ENCODE measurements around the gene ROBO3. TPM values are rescaled to one million over a fixed set of nuclear protein-coding genes. Genes with fewer than 3 reads are reported as not detected.

The ROBO3 gene
- total RNA-seq, 4 donors from 2014 or later, result 7.1 to 21.8 (median 11.1) TPM

GRCh38 chr11:124835918-124836317 lies 29.3 kb upstream of the ROBO3 start:
- intact Hi-C loops (cut with DNase I; ENCODE audit: low total_unique reads), result loop anchor here (5.0 kb wide), 1 partner anchor 169 kb away; no protein-coding TSS in a partner anchor
- Histone ChIP-seq H3K27ac (peak overlapping the region in 1 of 2 donors; percentile 85), H3K4me3 (peak overlapping the region in 1 of 2 donors; percentile 23)

GRCh38 chr11:124837491-124837856 lies 27.8 kb upstream of the ROBO3 start:
- H3K4me3 ChIP-seq, result no peak overlapping the region
- intact Hi-C loops (cut with DNase I; ENCODE audit: low total_unique reads), result loop anchor here (5.0 kb wide), 1 partner anchor 170 kb away; no protein-coding TSS in a partner anchor
- TF ChIP-seq POLR2A (IDR thresholded peaks at IDR 0.05) (no peak), CTCF (IDR thresholded peaks at IDR 0.05) (peak in 1 of 4 experiments; percentile 48)
- DNase-seq, result no peak
- H3K9me3 ChIP-seq, result no peaks in the 10 kb centered on the region
- peaks cover 21 to 24% of the 10 kb centered on the region in 2 donors for H3K27me3 ChIP-seq
- H3K27ac ChIP-seq, result no peak overlapping the region
- H3K4me1 ChIP-seq, result peaks cover 0 to 8% of the 10 kb centered on the region in 2 donors
- H3K36me3 ChIP-seq, result no peaks in the 10 kb centered on the region

More at GRCh38 chr11:124835918-124836317, 29.3 kb upstream of the ROBO3 start:
- peaks cover 8 to 21% of the 10 kb centered on the region in 2 donors for H3K27me3 ChIP-seq
- TF ChIP-seq POLR2A (IDR thresholded peaks at IDR 0.05) (no peak), CTCF (IDR thresholded peaks at IDR 0.05) (no peak)
- H3K36me3 ChIP-seq, result no peaks in the 10 kb centered on the region
- peaks cover 0 to 8% of the 10 kb centered on the region in 2 donors for H3K4me1 ChIP-seq
- no peak for DNase-seq
- no peaks in the 10 kb centered on the region for H3K9me3 ChIP-seq

GRCh38 chr11:124838805-124839127 lies 26.5 kb upstream of the ROBO3 start:
- Histone ChIP-seq H3K4me1 (peaks cover 0 to 8% of the 10 kb centered on the region in 2 donors), H3K27ac (no peak overlapping the region), H3K27me3 (peaks cover 21 to 37% of the 10 kb centered on the region in 2 donors), H3K36me3 (no peaks in the 10 kb centered on the region), H3K4me3 (no peak overlapping the region), H3K9me3 (no peaks in the 10 kb centered on the region)
- no peak for DNase-seq
- no peak for TF ChIP-seq POLR2A (IDR thresholded peaks at IDR 0.05)
- TF ChIP-seq CTCF (IDR thresholded peaks at IDR 0.05), result no peak
- intact Hi-C loops (cut with DNase I; ENCODE audit: low total_unique reads), result loop anchor here (5.0 kb wide), 1 partner anchor 171 kb away; no protein-coding TSS in a partner anchor

GRCh38 chr11:124839128-124839971 lies 25.9 kb upstream of the ROBO3 start:
- intact Hi-C loops (cut with DNase I; ENCODE audit: low total_unique reads), result loop anchor here (5.0 kb wide), 1 partner anchor 172 kb away; no protein-coding TSS in a partner anchor
- H3K27ac ChIP-seq, result no peak overlapping the region
- no peaks in the 10 kb centered on the region for H3K36me3 ChIP-seq
- DNase-seq, result no peak
- no peaks in the 10 kb centered on the region for H3K9me3 ChIP-seq
- peaks cover 0 to 8% of the 10 kb centered on the region in 2 donors for H3K4me1 ChIP-seq
- TF ChIP-seq POLR2A (IDR thresholded peaks at IDR 0.05), result no peak
- no peak for TF ChIP-seq CTCF (IDR thresholded peaks at IDR 0.05)
- peaks cover 21 to 43% of the 10 kb centered on the region in 2 donors for H3K27me3 ChIP-seq
- H3K4me3 ChIP-seq, result peak overlapping the region in 1 of 2 donors; percentile 3

Data from uterus (tissue), 4 donors.